ENCODE data around the gene UNKL. TPM values are rescaled to one million over a fixed set of nuclear protein-coding genes. Genes with fewer than 3 reads are reported as not detected.

The UNKL gene
- total and polyA plus RNA-seq, 2 of the 8 experiments (the other 6 are each of a cell fraction or from before 2014, with no cell fraction given) = 25.1 to 31.8 TPM

GRCh38 chr16:1319041-1319440 lies 95.5 kb downstream of the UNKL start:
- H3K4me3 ChIP-seq (ENCODE audit: extremely low read depth in 1 of 4, insufficient read depth in 2 of 4, low read depth in 3 of 4, low read length in 4 of 4) = no peak overlapping the region
- no peak overlapping the region for H3K14ac ChIP-seq (ENCODE audit: insufficient read length)
- H2BK12ac ChIP-seq (ENCODE audit: low read depth, low read length) = no peak overlapping the region
- H4K8ac ChIP-seq (ENCODE audit: extremely low read depth, insufficient read depth, low read length) = no peak overlapping the region
- no peak overlapping the region for H4K5ac ChIP-seq (ENCODE audit: insufficient read length, low read depth, low read length)
- ChIA-PET CTCF (ENCODE audit: partially characterized antibody) (interaction anchor here (0.6 to 2.5 kb wide), 2 partner anchors 11 to 150 kb away, joined by 3 to 11 read pairs; no protein-coding TSS in a partner anchor), POLR2A (ENCODE audit: partially characterized antibody) (interaction anchor here (1.4 to 11.4 kb wide), 3 partner anchors 7 to 13 kb away, joined by 5 to 106 read pairs (median 8); no protein-coding TSS in a partner anchor)
- no peak overlapping the region for H2BK120ac ChIP-seq (replicated peaks; ENCODE audit: low read depth, low read length)
- H3K23ac ChIP-seq (ENCODE audit: insufficient read length) = no peak overlapping the region
- no peak overlapping the region for H2BK20ac ChIP-seq (ENCODE audit: low read length)
- H2BK15ac ChIP-seq (ENCODE audit: low read length) = no peak overlapping the region
- H3K4me2 ChIP-seq (ENCODE audit: insufficient read depth in 1 of 2, low read depth in 2 of 2, low read length in 2 of 2) = no peak overlapping the region
- H3K56ac ChIP-seq (replicated peaks; ENCODE audit: insufficient read length, low read depth, low read length) = no peak overlapping the region
- 94% methylated on average over 33 of the region's 33 CpGs; no CpG with 5 or more reads in 1 of the 2 experiments for WGBS, 2 experiments (ENCODE audit: extremely low coverage in 1 of 2, insufficient coverage in 1 of 2, insufficient read length in 1 of 2, insufficient replicate concordance in 2 of 2, low coverage in 1 of 2, low lambda C conversion rate in 2 of 2, missing lambda C conversion rate in 1 of 2)
- no peaks in the 10 kb centered on the region for H3K23me2 ChIP-seq (ENCODE audit: low read depth, low read length)
- H3K79me1 ChIP-seq (ENCODE audit: low read depth, low read length) = peaks cover 13% of the 10 kb centered on the region
- peaks cover 57 to 84% (median 79%) of the 10 kb centered on the region in 4 experiments for H3K36me3 ChIP-seq (ENCODE audit: control insufficient read depth in 2 of 4, insufficient read depth in 4 of 4, low read length in 3 of 4)
- H2BK5ac ChIP-seq (ENCODE audit: low read depth, low read length) = no peak overlapping the region; the same call in 1 of the 2 replicates
- H3K79me2 ChIP-seq (ENCODE audit: control insufficient read depth in 1 of 2, insufficient read depth in 2 of 2, low read length in 2 of 2) = peaks cover 0 to 33% of the 10 kb centered on the region in 2 experiments; a peak in 3 of 4 replicates
- H2AK5ac ChIP-seq (ENCODE audit: low read depth, low read length) = no peak overlapping the region
- no peaks in the 10 kb centered on the region for H3K27me3 ChIP-seq (replicated peaks in 1 of 4; ENCODE audit: control insufficient read depth in 3 of 4, extremely low read depth in 1 of 4, insufficient read depth in 3 of 4, low read length in 3 of 4)
- H3K9me3 ChIP-seq (ENCODE audit: insufficient read depth in 2 of 2, low read depth in 1 of 2, low read length in 1 of 2) = no peaks in the 10 kb centered on the region
- H4K91ac ChIP-seq (replicated peaks; ENCODE audit: insufficient read length, low read length) = no peak overlapping the region
- H2AFZ ChIP-seq (ENCODE audit: low read length) = no peak overlapping the region
- no peak overlapping the region for H3K4ac ChIP-seq (replicated peaks; ENCODE audit: insufficient read length, low read depth, low read length)
- DNase-seq (ENCODE audit: low read depth in 1 of 2, low spot score in 2 of 2) = no peak
- H3K9ac ChIP-seq (replicated peaks in 1 of 4; ENCODE audit: extremely low read depth in 1 of 4, low read depth in 3 of 4, low read length in 3 of 4) = no peak overlapping the region
- H3K27ac ChIP-seq (ENCODE audit: low read depth, low read length) = no peak overlapping the region
- no peak for FAIRE-seq
- H3K4me1 ChIP-seq (replicated peaks in 1 of 4; ENCODE audit: control insufficient read depth in 3 of 4, insufficient read depth in 4 of 4, low read length in 3 of 4) = no peaks in the 10 kb centered on the region; a peak in 1 of 7 replicates
- peaks cover 30 to 43% of the 10 kb centered on the region in 2 experiments for H4K20me1 ChIP-seq (replicated peaks in 1 of 2; ENCODE audit: control insufficient read depth in 1 of 2, insufficient read depth in 2 of 2, low read length in 2 of 2)
- H3K18ac ChIP-seq (ENCODE audit: extremely low read depth, low read length) = no peak overlapping the region
- no peak for TF ChIP-seq SIX5 (IDR thresholded peaks at IDR 0.05; ENCODE audit: low read depth, low read length)
- no peak for TF ChIP-seq SAP30 (IDR thresholded peaks at IDR 0.05; ENCODE audit: insufficient read depth, insufficient replicate concordance, low read length)
- 0 out of 2 replicates have a peak, but pooled peaks have one; percentile 9 for TF ChIP-seq TEAD4 (IDR thresholded peaks at IDR 0.05; ENCODE audit: low read depth, low read length)
- TF ChIP-seq TAF1 (IDR thresholded peaks at IDR 0.05; ENCODE audit: low read depth, low read length) = no peak
- no peak for TF ChIP-seq HDAC2 (IDR thresholded peaks at IDR 0.05; ENCODE audit: borderline replicate concordance in 1 of 2, low read depth in 2 of 2, low read length in 2 of 2)
- TF ChIP-seq RNF2 (IDR thresholded peaks at IDR 0.05; ENCODE audit: borderline replicate concordance, low read depth, low read length, missing control alignments, poor library complexity, severe bottlenecking) = no peak
- no peak for TF ChIP-seq RAD21 (IDR thresholded peaks at IDR 0.05 in 1 of 2, conservative IDR thresholded peaks at IDR 0.05 in 1 of 2; ENCODE audit: low read depth in 2 of 2, low read length in 2 of 2)
- TF ChIP-seq, protein P1, sequence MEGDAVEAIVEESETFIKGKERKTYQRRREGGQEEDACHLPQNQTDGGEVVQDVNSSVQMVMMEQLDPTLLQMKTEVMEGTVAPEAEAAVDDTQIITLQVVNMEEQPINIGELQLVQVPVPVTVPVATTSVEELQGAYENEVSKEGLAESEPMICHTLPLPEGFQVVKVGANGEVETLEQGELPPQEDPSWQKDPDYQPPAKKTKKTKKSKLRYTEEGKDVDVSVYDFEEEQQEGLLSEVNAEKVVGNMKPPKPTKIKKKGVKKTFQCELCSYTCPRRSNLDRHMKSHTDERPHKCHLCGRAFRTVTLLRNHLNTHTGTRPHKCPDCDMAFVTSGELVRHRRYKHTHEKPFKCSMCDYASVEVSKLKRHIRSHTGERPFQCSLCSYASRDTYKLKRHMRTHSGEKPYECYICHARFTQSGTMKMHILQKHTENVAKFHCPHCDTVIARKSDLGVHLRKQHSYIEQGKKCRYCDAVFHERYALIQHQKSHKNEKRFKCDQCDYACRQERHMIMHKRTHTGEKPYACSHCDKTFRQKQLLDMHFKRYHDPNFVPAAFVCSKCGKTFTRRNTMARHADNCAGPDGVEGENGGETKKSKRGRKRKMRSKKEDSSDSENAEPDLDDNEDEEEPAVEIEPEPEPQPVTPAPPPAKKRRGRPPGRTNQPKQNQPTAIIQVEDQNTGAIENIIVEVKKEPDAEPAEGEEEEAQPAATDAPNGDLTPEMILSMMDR (IDR thresholded peaks at IDR 0.05; ENCODE audit: control extremely low read depth in 1 of 3, insufficient read depth in 1 of 3, low read depth in 1 of 3, low read length in 3 of 3) = peak in 1 of 3 experiments; percentile 25; a peak in 2 of 4 replicates
- TF ChIP-seq MAX (IDR thresholded peaks at IDR 0.05) = no peak
